ENCODE measurements around the gene LAMC3.
"Not testable (repeated sequence)": the region's sequence is repeated elsewhere in the genome, so short reads cannot be mapped to it uniquely, and the experiment has no call there.

DNA sequence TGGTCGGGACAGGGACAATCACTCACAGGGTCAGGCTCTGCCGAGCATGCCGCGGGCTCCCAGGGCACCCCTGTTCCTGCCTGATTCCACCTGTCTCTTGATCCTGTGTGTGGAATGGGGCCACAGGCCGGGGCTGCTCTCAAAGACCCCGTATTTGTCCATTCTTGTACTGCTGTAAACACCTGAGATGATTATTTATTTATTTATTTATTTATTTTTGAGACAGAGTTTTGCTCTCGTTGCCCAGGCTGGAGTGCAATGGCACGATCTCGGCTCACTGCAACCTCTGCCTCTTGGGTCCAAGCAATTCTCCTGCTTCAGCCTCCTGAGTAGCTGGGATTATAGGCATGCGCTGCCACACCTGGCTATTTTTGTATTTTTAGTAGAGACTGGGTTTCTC lies 25.8 kb downstream of the LAMC3 start:
- not testable (repeated sequence) for TF ChIP-seq POLR2A (IDR thresholded peaks at IDR 0.05)
- TF ChIP-seq, protein P1, sequence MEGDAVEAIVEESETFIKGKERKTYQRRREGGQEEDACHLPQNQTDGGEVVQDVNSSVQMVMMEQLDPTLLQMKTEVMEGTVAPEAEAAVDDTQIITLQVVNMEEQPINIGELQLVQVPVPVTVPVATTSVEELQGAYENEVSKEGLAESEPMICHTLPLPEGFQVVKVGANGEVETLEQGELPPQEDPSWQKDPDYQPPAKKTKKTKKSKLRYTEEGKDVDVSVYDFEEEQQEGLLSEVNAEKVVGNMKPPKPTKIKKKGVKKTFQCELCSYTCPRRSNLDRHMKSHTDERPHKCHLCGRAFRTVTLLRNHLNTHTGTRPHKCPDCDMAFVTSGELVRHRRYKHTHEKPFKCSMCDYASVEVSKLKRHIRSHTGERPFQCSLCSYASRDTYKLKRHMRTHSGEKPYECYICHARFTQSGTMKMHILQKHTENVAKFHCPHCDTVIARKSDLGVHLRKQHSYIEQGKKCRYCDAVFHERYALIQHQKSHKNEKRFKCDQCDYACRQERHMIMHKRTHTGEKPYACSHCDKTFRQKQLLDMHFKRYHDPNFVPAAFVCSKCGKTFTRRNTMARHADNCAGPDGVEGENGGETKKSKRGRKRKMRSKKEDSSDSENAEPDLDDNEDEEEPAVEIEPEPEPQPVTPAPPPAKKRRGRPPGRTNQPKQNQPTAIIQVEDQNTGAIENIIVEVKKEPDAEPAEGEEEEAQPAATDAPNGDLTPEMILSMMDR (IDR thresholded peaks at IDR 0.05), result not testable (repeated sequence)

All from testis (tissue), 2 donors.